HG03575 (cell line): Measurements from ENCODE around the gene METTL21A.

Source experiments
- ATAC-seq: cut with Tn5 transposase; IDR thresholded peaks from one replicate; pipeline ENCODE4 v1.9.1; 2021; ENCODE audit not compliant: unreplicated experiment, insufficient number of reproducible peaks, low FRiP score; ENCODE audit errors: extremely low read depth

The METTL21A gene

DNA sequence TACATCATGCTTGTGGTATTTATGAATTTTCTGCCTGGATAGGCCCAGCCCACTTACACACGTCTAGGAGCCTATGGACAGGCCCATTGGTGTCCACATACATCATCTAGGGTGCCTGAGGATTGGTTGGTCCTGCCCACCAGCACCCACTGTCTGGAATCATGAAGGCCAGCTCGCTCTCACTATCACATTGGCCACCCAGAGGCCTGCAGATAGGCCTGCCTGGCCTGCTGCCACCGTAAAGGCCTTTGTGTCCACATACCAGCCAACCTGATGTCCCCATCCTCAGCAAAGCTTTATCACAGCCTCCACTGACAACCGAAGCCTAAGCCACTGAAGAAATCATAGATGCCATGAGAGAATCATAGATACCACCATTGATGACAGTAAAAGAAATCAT is 40.2 kb downstream of the METTL21A start:
- no peak for ATAC-seq

DNA sequence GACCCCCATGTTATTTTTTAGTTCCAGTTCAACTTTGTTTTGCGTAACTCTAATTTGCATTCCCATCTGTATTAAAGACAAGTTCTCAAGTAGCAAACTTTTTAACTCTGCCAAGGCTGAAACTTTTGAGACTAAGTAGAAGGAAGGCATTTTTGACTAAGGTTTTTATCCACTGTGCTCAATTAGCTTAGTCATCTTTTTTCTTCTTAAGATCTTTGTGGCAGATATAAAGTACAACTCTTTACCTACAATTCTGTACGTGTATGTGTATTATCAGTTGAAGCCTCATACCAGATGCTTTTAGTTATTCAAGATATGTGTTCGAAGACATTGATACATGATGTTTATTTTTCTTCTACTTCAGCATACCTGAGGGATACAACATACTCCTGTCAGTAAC is 53.8 kb downstream of the METTL21A start:
- ATAC-seq = no peak

DNA sequence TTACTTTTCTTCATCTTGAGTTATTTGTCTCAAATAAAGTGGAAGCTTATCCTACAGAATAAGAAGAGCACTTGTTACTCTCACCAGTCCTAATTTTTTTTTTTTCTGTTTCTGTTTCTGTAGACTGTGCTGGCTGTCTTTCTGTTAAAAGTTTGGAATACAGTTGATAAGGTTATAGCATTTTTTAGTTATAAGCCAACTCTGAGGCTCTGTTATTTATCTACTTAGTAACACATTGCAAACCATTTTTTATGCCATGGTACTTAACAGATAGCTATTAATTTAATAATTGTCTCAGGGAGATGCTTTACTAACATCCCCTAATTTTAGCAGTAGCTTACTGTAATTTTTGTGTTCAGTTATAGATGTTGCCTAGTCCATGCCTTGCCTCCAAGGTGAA is 57.5 kb downstream of the METTL21A start:
- no peak for ATAC-seq

DNA sequence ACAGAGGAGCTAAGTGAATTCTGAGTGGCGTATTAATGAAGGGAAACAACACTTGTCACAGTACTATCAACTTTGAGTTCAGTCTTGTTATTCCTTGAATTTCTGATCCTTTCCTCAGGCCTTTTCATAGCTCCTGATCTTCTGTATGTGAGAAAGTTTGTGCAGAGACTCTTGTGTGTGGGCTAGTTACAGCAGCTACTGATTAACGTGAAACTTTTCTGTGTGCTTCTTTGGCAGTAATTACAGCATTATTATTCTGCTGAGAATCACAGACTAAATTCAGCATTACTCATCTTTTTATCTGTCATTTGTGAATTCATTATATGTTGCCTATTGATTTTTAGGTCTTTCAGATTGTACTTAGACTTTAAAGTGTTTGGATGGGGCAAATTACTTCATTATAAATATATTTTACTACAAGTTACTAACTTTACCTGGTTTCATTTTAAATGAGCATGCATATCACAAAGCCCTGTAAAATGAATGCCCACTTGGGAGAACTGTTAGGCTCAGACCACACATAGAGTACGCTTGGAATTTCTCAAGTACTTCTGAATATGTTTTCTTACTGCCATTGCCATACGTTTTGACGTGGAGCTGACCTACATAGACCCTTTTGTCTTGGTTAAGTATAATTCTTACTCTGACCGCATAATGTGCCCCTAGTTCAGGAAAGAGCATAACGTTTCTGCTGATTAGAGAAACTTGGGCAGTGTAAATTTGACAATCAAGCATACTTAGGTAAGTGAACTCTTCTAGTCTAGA is 59.3 kb downstream of the METTL21A start:
- no peak for ATAC-seq
